Effector CD8-positive, alpha-beta T cell (primary cell): ENCODE data around the gene AEBP1.

Experiments
- DNase-seq: peaks from one replicate; lab custom pipeline; 2025; lab: John Stamatoyannopoulos, UW

AEBP1 gene

DNA sequence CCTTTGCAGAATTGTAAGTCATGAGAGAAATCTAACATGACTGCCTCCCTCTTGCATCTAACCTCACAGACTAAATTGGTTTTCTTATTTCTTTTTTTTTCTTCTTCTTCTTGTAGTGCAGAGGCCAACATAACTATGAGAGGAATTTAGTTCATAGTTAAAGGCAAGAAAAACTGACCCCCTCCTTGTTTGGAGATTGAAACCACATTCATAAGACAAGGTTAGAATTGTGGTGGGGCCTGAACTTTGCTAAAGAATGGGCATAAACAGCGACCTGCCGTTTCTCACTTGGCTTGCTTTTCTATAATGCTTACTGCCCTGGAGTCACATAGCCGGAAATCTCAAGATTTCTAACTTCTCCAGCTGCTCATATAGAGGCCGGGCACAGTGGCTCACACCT, 19.4 kb upstream of the AEBP1 start:
- DNase-seq, result no peak

DNA sequence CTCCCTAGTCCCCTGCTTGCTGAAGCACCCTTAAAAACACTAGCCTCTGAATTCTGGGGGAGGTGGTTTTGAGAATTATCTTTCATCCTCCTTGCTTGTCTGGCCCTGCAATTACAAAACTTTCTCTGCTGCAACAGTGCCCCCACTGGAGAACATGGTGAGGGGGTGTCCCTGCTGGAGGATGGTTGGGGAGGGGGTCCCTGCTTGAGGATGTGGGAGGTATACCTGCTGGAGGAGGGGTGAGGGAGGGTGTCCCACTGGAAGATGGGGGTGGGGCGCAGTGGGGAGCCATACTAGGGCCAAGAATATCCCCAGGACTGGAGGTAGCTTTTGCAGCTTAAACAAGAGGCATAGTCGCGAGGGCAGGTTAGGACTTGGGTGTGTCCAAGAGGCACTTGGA, 18.6 kb upstream of the AEBP1 start:
- no peak for DNase-seq

DNA sequence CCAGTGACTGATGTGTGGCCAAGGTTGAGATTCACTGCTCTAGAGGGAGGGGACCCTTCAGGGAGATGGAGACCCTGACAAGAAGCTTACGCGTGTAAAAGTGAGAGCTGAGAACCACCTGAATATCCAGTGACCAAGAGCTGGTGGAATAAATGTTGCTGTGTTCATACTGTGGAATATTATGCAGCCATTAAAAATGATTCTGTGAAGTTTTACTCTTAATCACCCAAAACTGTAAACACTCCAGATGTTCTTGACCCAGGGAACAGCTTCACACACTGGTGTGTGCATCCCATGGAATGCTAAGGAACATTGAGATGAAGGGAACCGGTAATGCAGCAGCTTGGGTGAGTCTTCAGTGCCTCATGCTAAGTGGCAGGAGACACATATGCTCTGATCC, 17.5 kb upstream of the AEBP1 start:
- DNase-seq, result no peak

DNA sequence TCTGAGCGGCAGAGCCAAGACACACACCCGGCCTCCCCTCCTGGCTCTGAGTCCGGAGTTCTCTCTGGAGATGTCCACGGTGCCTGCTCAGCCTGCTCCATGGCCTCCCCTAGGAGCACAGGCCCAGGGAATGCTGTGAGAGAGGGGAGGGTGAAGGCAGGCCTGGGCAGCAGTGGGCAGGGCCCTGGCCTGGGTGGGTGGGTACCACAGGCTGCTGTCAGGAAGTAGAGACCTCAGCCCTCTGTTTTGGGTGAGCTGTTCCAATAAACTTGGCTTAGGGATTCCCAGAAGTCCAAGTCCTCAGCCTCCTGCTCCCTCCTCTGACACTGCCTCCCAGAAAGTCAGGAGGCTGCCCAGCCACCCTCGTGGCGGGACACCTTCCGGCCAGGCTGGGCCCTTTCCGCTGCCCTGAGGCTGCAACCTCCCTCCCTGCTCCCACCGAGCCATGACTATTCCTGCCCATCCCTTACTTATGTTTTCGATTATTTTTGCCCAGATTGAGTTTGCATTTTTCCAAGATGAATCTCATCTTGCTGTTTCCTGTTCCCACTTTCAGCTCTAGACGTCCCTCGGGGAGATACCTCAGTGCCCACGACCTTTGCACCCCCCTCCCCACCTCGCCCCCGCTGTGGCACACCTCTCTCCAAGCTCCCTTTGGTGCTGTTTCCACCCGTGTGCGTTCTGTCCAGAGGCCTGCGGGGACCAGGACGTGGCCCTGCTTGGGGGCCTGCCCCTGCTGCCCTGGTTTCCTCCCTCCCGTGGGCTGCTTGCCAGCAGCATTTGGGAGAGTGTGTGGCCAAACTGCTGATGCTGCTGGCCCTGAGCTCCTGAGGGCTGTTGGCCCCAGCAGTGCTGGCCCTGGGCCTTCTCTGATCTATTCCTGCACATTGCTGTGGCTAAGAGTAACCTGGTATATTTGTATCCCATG, 16.0 kb upstream of the AEBP1 start:
- no peak for DNase-seq

DNA sequence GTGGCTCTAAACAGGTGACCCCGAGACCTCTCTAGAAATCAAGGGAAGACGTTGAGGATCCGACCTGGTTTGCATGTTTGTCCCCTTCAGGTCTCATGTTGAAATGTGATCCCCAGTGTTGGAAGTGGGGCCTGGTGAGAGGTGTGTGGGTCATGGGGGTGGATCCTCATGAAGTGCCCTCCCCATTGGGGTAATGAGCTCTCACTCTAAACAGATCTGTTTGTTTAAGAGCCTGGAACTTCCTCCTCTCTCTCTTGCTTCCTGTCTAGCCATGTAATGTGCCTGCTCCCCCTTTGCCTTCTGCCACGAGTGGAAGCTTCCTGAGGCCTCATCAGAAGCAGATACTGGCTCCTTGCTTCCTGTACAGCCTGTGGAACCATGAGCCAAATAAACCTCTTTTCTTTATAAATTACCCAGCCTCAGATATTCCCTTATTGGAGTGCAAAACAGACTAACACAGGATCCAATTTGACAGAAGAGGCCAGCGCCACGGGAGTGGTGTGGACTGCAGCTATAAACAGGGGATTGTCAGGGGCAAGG, 11.0 kb upstream of the AEBP1 start:
- no peak for DNase-seq

DNA sequence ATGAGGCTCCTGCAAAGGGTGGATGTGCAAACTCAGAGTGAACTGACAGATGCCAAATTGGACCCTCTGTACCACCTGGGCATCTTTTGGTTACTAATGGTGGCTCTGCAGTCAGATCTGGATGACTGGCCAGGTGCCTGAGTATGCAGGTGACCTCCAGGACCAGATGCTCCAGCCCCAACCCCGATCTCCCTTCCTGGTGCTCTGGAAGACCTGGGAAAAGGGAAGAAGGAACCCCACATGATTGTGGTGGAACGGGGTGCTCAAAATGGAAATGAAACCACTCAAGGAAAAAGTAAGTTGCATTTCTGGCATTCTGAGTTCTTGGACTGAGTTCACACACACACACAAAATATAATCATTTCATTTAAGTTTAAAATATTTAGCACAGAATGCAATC, 9.8 kb upstream of the AEBP1 start:
- DNase-seq, result no peak

DNA sequence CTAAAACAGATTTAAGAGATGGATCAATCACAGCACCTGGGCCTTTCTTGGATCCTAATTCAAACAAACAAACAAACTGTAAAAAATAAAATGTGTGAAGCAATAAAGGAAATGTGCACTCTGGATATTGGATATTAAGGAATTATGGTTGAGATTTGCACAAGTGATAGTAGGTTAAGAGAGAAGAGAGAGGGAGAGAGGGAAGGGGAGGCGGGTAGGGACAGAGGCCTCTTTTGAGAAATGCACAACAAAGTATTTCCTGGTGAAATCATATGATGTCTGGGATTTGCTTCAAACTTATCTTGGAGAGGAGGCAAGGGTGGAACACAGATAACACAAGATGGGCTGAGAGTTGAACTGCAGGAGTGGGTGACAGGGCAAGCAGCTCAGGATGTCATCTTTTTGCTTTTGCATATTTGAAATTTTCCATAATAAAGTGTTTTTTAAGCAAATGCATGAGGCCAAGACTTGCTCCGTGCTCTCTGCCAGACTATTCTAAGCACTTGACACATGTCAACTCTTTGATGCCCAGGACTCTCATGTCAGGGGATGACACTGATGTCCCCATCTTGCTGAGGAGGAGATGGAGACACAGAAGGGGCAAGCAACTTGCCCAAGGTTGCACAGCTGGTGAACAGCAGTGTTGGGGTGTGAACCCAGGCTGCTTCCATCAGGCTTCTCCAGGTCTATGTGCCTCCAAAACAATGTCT, 9.1 kb upstream of the AEBP1 start:
- no peak for DNase-seq

DNA sequence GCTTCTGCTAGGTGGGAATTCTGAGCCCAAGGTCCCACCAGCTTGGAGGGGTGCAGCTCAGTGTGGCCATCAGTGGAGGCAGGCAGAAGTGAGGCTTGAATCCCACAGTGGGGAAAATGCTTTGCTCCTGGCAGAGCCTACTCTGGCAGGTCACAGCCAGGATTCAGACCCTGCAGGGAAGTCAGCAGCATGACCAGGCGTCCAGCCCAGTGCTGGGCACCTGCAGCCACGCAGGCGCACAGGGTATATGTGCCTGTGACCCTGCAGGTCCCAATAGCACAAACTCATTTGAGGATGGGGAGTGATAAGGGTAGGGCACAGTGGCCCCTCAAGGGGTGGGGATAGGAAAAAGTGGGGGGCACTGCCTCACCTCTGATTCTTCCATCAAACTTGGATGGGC, 8.4 kb upstream of the AEBP1 start:
- DNase-seq, result no peak

DNA sequence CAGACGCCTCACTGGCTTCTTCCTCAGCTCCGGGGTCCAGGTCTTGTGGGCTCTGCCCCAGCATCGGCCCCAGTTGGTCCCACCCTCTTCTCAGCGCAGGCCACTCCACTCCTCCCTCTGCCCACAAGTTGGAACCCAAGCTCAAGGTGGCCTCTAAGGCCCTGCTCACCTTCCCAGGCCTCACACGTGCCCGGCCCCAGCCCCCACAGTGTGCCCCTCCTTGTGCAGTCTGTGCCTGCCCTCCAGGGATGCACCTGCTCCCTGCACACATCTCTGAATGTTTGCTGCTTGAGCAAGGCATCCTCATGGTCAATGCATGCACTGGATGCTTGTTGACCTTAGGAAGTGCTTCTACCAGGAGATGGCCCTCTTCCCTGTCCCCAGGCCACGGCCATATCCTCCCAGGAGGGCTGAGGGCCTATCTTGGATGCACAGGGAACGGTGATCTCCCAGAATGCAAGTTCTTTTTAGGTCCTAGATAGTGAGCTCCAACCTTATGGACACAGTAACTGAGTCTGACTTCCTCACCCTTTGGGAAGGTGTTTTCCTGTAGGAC, 7.7 kb upstream of the AEBP1 start:
- DNase-seq, result no peak

DNA sequence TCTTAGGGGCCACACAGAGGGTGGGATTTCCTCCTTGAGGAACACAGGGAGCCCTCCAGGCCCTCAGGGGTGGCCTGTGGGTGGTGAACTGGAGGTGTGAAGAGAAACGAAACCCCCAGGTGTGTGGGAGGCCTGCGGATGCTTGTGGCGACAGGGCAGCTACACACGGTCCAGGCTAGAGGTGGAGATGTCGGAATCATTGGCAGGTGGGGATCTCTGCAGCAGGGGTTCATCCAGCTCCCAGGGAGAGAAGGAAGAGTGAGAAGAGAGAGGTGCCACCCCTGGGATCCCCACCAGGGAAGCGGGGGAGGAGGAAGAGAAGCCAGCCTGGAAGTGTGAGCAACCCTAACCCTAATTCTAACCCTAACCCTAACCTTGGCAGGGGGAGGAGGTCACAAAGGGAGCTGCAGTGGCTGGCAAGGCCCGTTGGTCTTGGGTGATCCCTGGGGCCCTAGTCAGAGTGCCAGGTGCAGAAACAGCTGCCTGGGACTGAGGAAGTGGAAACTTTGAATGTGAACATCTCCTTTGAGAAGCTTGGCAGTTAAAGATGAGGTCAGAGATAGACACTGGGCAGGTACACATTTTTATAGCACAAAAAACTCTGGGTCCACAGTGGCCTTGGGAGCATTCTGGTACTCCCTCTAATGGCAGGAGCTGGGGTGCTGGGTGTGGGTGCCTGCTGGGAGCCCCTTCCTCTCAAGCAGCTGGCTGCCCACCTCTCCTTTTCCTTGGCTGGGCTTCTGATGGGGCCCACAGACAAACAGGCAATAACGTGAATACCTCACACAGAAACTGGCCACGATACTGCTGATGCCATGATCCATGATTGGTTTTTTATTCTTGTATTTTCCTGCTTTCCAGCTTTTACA, 6.8 kb upstream of the AEBP1 start:
- no peak for DNase-seq

DNA sequence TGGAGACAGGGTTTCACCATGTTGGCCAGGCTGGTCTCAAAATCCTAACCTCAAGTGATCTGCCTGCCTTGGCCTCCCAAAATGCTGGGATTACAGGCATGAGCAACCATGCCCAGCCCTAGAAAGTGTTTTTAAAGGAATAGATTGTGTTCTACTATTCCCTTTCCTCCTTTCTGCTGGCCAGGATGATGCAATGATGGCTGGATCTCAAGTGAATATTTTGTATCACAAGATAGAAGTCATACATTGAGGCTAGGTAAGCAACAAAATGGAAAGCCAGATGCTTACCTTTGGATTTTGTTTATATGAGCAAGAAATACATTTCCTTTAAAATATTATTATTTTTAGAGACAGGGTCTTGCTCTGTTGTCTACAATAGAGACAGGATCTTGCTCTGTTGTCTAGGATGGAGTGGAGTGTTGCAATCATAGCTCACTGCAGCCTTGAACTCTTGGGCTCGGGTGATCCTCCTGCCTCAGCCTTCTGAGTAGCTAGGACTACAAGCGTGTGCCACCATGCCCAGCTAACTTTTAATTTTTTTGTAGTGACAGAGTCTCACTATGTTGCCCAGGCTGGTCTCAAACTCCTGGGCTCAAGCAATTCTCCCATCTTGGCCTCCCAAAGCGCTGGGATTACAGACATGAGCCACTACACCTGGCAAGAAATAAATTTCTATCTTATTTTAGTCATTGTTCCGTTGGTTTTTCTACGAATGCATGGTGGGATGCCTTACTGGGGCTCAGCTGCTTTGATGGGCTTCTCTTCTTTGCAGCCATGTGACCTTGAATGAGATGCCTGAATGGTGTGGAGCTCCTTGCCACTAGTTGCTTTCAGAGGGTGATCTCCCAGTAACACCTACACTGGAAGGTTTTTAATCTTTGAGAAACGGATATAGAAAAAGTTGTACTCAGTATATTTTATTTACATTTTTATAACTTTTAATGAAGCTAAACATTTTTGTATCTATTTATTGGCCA, 5.8 kb upstream of the AEBP1 start:
- DNase-seq, result no peak

DNA sequence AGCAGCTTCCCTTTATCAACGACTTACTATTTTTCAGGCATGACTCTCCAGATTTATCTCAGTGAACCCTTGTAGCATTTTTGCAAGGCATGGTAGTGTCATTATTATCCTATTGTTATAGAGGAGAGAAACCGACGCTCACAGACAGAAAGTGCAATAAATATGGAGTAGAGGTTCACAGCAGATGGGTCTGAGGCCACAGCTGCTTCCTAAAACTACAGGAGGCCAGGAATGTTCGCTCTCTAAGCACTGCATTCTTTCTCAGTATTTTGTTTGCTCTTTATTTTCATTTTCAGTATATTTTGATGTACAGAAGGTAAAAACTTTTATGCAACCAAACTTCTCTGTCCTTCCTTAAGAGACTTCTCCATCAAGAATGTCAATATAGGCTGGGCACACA, 4.5 kb upstream of the AEBP1 start:
- no peak for DNase-seq

DNA sequence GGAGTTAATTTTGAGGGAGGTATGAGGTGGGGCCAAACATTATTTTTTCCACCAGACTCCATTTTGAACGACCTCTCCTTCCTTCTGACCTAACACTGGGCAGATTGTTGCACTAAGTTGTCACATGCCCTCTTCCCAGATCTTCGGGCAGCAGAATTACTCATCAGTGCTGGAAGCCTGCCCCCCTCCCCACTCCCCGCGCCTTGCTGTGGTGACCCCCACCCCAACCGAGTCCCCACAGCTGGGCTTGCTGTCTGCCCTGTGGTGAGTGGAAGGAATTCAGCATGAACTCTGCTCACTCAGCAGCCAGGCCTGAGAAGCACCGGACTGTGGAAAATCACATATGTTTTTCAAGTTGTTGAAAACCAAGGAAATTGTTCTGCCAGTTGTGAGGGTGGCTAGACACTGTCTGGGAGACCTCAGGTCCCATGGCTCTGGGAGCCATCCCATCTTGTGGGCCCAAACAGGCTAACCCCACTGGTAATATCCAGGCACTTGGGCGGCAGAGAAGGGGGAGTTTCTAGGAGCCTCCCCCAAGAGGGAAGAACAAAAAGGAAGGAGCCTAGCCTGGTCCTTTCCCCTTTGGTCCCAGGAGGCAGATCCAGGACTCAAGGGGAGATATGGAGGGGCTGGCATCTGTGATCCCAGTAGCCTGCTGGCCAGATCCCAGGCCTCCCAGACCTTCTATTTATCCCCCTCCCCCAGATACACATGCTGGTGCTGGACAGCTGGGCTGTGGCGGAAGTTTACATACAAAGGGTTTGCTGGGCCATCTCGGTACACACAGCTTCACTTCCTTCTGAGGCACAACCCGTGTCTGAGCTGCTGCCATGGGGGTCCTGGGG, 3.5 kb upstream of the AEBP1 start:
- DNase-seq, result no peak

DNA sequence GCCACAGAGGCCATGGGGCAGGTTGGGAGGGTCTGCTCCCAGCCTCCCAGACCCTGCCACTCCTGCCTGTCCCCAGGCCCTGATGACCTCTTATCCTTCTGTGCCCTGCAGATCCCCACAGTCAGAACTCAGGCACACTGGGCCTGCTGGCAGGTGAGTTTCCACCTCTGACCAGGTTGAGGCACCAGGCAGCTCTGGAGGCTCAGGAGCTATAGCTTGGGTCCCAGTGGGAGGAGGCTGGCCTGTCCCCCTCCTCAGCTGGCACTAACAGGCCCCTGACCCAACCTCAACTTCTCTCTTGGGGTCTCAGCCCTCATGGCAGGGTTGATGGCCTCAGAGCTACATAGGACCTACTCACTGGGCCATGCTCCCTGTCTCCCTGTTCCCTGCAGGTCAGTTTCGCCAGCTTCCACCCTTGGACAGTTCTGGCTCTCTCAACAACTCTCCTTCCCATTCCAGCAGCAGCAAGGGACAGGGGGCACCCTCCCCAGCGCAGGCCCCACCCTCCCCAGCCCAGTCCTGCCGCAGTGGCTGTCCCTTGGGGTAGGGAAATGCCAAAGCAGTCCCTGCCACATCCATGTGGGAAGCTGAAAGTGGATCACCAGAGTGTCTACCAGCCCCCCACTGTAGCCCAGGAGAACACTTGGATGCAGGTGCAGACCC, 2.7 kb upstream of the AEBP1 start:
- DNase-seq, result no peak

DNA sequence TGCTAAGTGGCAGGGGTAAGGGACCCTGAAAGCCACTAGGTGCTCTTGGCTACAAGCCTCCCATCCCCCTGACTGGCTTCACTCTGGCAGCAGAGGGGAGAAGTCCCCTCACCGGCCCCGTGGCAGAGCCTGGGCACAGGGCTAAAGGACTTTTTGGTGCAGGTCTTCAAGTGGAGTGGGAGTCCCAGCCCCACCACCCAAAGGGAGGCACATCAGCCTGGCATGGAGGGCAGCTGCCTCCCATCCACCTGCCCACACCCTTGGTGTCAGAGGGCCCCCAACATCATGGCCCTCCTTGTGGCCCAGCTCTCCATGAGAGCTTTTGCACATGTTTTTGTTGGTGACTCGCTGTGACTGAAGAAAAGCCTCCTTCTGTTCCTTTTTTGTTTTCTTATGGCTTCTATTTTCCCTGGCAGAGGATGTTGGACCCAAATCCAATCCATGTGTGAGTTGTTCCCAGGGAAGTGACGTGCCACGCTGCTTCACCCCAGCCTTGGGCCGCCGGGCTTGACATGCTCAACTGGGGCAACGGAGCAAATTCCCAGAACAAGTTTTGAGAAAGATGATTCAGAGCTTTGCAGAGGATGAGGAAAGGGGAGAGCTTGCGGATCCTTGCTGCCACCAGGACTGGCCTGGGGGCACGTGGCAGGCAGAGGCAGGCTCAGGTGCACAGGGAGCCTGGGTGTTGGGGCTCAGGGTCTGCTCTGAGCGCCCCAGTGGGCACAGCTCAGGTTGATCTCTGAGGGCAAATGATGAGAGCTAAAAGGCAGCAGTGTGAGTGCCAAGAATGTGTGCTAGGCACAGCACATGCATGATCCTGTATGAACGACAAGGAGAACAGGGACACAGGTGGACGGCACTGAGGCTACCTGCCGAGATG, 1.9 kb upstream of the AEBP1 start:
- DNase-seq, result no peak

DNA sequence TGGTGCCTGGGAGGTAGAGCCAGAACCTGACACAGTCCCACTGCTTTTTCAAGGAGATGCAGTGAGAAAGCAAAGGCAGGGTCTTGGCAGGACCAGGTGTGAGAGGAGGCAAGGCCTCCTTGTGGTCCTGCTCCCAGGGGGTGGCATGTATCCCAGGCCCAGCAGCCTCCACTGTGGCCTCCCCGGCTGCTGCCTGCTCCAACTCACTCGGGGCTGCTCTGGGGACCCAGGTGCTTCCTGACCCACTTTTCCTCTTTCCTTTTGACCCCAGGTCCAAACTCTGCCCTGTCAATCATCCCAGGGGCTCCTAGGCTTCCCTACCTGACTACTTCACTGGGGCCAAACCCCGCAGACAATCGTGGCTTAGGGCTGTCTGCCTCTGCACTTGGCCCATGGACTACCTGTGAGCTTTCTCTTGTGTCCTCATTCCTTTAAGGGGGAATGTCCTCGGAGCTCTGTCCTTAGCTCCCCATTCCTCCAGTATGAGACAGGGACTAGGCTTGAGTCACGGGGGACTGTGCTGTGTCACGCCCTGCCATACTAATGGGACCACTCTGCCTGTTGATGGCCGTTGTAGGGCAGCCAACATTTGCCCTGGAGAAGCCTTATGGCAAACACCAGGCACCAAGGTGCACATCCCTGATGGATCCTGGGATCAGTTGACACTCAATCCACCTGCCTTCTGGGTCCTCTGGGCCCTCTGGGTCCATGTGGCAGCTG, 1.1 kb upstream of the AEBP1 start:
- DNase-seq, result no peak

DNA sequence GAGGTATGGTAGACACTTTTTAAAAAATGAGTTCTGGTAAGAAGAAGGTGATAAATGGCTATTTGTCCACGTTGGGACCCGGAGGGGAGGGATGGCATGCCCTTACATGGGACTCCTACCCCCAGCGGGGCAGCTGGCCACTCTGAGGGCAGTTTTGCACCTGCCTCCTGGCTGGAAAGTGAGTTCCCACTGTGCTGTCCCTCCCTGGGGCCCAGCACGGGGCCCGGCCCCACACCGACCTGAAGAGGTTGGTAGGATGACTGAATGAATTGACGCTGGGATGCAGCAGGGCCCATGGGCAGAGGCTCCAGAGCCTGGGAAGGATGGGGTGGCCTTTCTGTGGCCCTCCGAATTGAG, 601 bp upstream of the AEBP1 start:
- DNase-seq, result no peak
